GM18873 (cell line): Measurements from ENCODE around the gene PTPRJ.

Experiments used
- ATAC-seq: cut with Tn5 transposase; IDR thresholded peaks from one replicate; pipeline ENCODE4 v1.9.1; 2021; ENCODE audit warnings: mild to moderate bottlenecking, moderate library complexity, moderate number of reproducible peaks; ENCODE audit not compliant: unreplicated experiment, low FRiP score

PTPRJ gene

DNA sequence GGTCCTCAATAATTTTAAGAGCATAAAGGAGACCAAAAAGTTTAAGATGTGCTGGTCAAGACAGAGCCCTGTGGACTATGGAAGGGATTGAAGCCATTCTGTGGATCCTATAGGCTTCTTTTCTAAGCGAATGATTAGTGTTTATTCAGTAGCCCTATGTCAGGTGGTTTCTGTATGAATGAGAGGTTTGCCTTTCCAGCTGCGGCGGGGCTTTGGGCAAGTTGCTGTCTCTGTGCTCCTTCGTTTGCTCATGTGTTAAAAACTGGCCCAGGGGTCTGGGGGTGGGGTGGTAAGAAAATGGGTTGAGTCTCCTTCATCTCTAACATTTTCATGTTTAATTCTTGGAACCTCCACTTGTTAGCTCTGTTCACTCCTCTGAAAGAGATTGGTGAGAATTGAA is 105.3 kb downstream of the PTPRJ start:
- no peak for ATAC-seq

DNA sequence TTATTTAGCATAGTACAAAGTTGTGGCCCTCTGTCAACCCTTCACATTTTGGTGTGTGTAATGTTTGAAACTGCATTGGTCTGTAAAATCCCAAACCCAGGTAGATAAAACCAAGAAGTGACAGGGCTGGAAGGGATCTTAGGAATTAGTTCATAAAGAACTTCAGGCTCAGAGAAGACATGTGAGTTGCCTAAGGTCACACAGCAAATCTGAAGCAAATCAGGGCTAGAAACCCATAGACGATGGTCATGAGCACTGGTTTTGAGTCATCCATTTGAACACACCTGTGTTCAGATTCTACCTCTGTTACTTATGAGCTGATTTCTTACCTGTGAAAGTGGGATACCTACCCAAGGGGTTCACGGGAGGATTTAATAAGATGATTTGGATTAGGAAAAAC is 107.1 kb downstream of the PTPRJ start:
- no peak for ATAC-seq

DNA sequence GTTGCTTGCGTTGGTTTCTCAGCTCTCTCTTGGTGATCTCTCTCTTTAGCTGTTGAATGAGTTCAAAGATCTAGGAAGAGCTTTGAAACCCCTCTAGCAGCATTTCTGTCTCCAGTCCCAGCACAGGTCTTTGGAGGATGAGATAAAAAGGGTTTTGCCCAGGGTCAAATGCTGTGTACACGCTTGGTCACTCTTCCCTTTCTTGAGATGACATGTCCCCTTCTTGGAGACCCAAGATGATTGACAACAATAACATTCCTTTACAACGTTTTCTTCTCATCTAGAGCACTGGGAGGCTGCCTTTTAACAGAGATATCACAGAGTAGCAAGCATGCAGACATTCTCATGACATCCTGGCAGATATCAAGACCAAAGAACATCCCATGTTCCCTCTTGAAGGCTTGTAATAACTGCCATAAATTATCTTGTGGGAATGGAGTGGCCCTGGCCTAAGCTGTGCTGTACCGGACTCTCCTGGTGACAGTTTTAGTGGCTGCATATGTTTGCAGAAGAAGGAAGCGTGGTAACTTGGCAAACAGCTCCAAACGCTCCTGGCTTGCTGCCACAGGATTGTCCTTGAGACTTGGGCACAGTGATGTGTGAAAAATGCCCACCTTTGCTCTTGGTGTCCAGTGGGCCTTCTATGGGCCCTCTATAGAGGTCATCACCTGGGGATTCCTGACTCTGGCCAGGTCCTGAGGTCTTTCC is 107.8 kb downstream of the PTPRJ start:
- no peak for ATAC-seq

DNA sequence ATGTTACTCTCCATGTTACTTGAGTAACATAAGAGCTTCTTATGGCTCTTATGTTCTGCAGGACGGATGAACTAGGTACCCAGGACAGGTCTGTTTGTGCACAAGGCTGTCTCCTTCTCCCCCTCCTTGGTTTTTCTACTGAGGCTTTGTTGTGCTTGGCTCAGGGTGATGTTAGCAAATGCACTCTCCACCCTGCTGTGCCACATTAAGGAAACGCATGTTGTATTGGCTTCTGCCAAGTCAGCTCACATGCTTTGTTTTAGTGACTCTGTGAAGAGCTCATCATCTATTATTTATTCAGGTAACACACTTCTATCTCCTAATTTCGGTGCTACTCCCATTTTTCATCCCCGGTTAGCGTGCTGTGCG is 108.3 kb downstream of the PTPRJ start:
- ATAC-seq, result no peak

DNA sequence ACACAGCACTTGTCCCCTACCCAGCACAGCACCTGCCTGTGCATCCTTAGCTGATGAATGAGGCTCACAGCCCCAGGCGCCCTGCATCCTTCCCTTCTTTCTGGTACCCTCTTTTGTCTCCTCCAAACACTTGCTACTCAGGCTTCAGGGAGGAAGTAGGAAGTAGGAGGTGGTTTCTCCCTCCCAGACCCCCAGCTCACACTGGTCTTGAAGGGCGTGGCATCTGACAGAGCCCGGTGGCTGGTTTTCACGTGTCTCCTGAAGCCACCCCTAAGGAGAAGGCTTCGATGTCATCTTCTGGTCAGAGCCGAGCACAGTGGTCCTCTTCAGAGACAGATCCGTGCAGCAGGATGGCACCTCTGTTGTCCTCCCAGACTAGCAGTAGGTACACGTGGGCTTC is 109.8 kb downstream of the PTPRJ start:
- ATAC-seq, result no peak

DNA sequence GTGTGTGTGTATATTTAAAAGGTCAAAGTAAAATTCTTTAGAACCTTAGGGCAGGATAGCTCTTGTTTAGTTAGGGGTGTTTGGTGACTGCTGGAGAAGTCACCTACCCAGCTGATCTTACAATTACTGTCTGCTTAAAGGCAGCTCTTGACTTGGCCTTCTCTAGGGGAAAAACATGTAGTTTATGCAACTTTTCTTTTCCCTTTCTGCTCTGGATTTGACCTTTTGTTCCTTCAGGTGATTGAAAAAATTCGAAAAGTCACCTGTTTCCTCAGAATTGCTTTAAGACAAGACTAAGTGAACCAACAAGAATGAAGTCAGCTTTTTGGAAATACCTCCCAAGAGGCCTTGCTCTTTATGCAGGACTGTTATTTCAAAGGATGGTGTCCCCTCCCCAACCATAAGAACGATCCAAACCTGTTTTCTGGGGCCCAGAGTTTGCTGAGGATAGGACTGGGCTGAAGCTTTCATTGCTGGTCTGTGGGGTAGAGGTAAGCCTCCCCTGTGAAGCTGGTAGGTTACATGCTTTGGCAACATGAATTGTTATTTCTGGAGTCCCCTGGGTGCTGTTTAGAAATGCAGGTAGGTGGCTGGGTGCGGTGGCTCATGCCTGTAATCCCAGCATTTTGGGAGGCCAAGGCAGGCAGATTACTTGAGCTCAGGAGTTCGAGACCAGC is 111.2 kb downstream of the PTPRJ start:
- no peak for ATAC-seq

DNA sequence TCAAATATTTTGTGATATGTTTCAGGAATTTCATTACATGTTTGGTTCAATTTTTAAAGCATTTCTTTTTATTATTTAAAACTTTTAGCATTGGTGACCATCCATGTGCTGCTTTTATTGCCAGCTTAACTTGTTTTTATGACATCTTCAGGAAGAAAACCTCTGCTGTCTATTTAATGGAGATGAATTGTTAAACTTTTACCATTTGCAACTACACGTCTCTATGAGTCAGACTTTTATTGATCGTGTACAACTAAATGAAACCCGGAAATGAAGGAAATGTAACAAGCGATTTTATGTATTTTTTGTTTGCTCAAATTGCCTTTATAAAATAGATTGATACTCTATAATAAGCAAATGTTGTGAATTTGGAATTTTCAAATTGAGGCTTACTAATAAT is 113.0 kb downstream of the PTPRJ start:
- no peak for ATAC-seq

DNA sequence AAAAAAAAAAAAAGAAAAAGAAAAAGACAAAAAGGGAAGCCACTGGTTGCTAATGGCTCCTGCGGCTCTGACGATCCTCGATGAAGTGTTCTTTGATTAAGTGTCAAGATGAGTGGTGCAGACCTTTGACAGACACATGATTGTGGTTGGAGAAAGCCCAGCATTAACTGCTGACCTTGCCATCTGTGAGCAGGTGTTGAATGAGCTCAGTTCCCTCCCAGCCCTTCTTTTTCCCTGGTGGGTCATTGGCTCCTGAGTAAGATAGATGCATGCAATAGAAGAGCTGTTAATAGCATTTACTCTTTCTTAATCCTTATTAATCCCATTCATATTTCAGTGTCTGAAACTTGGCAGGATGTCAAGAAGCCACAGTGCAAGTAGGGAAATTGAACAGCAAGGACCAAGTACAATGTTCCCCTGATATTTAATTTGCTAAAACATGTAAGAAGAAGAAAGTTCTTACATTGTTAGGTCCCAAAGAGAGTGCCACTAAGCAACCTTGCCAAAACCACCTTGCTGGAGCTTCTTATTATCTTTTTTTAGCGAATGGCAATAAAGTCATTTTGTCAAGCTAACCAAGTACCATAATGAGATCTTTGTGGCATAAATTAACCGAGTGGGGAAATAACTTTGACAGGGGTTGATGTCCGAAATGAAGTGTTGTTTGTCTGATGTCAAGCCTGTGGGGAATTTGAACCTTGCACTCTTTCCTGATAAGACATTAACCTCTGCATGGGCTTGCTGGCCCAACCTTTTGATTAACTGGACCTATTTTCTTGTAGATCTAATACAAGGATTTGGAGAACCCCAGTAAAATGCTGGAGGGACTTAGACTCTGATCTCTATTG is 113.7 kb downstream of the PTPRJ start:
- ATAC-seq, result no peak

DNA sequence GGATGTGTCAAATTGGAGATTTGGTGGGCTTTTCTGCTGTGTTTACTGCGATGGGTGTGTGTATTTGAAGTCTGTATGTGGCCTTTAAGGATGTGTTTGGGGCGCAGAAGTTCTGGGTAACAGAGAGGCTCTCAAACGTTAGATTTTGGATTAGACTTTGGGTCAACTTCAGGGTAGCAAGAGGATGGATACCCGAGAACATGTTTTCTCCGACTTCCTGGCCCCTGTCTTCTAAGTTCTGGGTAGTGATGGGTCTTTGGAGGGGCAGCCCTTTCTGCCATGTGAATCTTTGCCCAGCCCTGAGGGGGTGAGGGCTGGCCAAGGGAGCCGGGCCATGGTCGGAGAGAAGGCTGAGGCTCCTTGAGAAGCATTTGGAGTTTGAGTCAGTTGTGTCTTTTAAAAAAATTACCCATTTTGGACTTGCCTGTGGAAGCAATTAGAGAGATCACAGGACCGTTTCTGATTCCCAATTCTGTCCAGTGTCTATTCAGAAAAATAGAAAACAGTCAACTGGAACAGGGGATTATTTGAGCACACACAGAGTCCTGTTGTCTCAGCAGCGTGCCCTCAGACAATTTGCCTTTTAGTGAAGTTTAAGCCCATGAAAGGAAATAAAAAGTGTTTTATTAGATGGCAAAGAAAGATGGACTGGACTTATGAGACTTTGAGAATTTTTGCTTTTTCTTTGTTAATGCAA is 114.4 kb downstream of the PTPRJ start:
- no peak for ATAC-seq

DNA sequence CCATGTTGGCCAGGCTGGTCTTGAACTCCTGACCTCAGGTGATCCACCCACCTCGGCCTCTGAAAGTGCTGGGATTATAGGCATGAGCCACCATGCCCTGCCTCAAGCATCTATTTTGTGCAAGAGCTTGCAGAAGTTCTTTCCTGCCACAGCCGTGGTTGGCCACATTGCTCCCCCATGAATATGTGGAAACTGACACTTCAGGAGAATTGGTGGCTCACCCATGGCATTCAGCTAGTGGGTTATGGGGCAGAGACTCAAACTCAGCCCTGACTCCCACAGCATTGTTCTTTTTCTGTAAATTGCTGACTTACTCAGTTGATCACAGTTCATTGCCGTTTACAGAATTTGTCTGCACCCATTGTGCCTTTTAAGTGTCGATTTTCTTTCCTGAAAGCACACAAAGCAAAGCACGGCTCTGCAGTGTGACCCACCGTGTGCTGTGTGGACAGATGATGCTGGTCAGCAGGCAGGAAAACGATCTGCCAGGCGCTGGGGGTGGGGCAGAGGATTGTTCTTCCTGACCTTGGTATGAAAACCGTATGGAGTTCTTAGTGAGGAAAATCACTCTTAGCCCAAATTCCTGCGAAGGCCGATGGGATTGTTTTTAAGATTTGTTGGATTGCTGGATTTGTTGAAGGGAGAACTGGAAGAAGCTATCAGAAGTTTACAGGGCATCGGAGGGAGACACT is 115.6 kb downstream of the PTPRJ start:
- ATAC-seq, result no peak

DNA sequence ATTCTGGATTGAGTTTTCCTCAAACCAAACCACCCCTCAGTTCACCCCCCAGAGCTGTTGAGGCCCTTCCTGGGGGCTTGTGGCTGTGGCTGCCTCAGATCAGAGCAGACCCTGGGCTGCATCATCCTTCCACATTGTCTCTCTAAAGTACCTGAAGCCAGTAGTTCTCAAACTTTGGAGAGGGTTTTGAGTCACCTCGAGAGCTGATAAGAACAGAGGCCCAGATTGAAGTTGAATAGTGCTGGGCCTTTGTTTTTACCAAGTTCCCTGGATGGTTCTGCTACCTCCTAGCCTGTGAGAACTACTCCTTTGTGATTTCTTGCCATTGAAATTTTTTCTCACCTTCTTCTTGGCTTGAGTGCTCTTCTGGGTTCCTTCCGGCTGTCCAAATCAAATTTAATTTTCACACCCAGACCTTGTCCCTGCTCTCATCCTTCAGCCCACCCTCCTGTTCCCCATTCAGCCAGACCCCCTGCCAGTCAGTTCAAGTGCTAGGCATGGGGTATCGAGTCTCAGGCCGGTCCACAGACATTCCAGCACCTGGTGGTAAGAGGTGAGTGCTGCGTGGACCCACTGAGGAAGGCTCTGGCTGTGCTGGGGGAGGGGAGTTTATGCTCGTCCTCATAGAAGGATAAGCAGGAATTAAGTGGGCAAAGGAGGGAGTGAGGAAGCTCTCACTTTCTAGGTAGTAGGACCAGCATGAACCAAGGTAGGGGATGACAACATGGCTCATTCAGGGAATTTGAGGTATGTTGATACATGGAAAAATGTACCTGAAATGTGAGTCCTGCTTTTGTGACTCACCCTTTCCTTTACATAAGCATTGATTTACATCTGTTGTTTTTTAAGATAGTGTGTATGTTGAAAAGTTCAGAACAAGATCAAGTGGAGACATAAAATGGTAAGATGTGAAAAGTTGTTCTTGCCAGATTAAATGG is 116.5 kb downstream of the PTPRJ start:
- ATAC-seq, result no peak

DNA sequence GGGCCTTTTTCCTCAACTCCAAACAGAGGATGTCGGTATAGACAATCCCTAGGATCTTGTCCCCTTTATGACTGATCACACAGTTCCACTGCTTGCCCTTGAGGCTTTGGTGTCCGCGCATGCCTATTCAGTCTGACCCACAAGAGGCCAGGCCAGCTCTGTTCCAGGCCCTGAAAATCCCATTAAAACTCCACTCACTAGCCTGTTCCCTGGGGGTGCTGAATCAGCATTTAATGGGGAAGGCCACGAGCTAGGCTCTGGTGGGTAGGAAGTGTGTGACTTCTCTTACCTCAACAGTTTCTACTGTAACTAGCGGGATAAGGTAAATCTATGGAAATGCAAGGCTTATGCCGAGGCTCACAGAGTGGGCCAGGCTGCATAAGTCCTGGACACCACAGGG is 117.7 kb downstream of the PTPRJ start:
- ATAC-seq, result no peak

DNA sequence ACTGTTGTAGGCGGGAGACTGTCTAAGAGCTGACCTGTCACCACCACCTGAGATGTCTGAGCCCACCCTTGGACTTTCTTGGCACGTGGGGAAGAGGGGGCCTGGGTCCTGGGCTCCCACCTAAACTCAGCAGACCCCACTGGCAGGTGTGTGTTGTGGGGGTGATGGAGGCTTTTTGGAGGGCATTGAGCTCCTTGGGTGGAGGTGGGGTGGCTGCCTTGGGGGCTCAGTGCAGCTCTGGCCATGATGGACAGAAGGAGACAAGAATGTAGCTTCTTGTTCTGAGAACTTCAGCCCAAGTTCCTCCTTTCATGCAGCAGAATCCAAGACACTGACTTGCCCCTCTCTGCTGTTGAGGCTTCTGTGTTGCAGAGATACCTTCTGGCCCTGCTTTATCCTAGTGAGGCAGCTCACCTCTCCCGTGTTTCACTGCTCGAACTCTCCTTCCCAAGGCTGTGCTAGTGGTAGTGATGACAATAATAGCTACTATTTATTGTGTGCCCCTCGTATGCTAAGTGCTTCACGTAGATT is 119.6 kb downstream of the PTPRJ start:
- ATAC-seq, result no peak

DNA sequence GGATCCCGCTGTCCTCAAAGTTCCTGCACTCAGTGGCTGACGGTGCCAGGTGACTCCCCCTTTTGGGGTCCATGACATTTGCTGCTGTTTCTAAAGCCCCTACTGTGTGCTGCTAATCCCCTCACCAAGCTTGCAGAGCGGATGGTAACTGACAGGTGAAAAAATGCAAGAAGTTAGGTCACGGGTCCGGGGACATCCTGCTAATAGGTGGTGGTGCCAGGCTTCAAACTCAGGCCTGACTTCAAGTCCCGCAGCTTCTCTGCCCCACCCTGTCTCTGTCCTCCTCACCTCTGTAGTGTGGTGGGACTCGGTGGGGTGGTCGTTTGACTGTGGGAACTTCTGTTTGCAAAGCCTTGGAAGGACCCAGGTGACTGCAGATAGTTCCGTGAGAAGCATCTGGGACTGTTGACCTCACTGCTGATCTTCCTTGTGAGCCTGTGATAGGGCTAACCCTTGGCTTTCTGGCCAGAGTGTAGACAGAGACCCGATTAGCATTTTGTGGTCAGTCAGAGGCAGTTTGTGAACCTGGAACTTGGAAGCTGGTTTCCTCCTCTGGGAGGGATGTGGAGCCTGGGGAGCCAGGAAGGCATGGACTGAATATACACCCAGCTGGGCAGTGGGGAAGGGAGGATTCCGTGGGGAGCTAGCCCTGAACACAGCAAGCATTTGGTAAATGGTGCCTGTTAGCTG is 120.8 kb downstream of the PTPRJ start:
- no peak for ATAC-seq

DNA sequence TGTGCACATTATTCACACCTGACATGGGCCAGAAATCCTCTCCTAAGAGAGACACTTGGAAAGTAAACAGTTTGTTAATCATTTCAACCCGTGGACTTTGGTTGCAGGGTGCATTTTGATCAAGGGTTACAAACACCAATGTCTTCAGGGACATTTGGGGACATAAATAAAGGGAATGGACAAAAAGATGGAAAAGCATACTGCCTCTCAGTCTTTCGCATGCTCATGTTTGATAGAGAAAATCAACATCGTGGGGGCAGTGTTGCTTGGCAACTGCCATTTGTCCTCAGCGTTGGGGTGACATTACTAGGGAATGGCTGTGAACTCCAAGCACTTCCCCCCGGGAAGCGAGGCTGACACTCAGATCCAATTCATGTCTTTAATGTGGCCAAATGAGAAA is 121.6 kb downstream of the PTPRJ start:
- ATAC-seq, result no peak

DNA sequence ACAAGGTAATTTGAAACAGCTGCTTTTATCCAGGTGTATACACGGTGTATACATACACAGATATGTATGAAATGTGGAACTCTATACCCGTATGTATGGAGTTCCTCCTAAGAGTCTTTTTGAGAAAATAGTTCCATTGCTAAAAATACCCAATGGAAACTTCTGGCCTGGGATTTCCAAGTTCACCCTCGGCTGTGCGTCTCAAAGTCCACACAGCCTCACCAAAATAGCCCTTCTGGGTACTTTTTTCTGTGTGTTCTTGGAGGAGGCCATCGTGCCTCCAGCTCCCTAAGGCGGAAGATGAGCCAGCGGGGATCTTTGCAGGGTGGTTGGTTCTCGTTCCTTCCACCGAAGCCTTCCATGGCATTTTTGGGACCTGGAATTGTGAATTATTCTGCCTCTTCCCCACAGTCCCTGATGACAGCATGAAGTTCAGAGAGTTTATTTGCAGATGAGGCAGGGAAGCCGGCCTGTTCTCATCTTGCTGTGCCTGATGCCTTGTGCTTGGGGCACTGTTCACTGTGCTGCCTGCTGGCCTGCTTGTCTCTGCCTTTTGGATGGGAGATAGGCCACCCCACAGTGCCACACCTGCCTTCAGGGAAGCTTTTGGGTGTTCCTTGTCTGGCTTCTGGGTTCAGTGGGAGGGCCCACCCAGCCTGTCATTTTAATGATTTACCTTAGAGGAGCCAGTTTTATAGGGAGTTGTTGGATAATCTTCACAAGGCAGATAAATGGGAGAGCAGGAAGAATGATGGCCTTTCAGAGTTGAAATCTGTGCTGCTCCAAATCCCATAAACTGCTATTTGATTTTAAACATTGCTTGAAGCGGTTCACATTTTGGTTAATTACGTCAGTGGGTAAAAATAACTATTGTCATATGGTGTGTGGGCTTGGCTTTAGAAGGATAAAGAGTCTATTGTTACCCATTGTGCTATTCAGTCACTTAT is 123.5 kb downstream of the PTPRJ start:
- no peak for ATAC-seq

DNA sequence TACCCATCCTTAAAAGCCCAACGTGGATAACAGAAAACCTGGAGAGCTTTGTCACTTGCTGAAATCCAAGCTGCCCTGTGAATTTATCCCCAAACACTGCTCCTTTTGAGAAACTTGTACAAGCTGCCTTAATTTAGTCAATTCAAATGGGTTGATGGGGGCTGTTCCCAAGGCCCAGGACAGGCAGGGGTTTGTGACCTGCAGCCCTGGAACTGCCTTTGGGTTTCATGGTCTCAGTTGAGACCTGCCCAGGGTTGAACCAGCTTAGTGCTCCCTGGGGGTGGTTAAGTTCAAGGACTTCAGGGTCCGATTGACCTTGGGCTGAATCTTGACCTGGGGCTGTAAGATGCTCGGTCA is 124.2 kb downstream of the PTPRJ start:
- no peak for ATAC-seq
